HL-60 (cell line): Measurements from ENCODE around the gene HEATR9.

Experiments
- DNase-seq, 2 experiments: peaks; one replicate each; pipeline ENCODE4 v3.0.0-alpha.2; 2010 to 2020; ENCODE audit warnings: low read depth in 1 of 2, low spot score in 1 of 2
- H3K27ac ChIP-seq: fragments of 250-450 bp; sonication (Bioruptor Pico); replicated peaks from 2 replicates; pipeline ENCODE4 v1.5.1; 2020; ENCODE audit warnings: mild to moderate bottlenecking, moderate library complexity
- H3K27me3 ChIP-seq: fragments of 250-450 bp; sonication (Bioruptor Pico); 2 replicates; pipeline ENCODE4 v1.5.1; 2021; ENCODE audit warnings: mild to moderate bottlenecking, moderate library complexity; ENCODE audit not compliant: insufficient read depth, poor library complexity, severe bottlenecking
- H3K4me3 ChIP-seq: replicated peaks from 2 replicates; pipeline ENCODE4 v1.5.1; 2011; ENCODE audit warnings: mild to moderate bottlenecking, control low read depth, low read length; ENCODE audit not compliant: insufficient read depth
- CTCF ChIP-seq: IDR thresholded peaks from one replicate; pipeline ENCODE4 v1.5.1; 2011; ENCODE audit warnings: low read length, control low read depth, inconsistent platforms; ENCODE audit not compliant: insufficient read depth
- GABPA ChIP-seq: IDR thresholded peaks from 2 replicates; pipeline ENCODE4 v1.6.1; 2012; ENCODE audit warnings: low read depth
- POLR2AphosphoS5 ChIP-seq: IDR thresholded peaks from 2 replicates; pipeline ENCODE4 v1.6.1; 2012; ENCODE audit warnings: low read depth
- REST ChIP-seq: IDR thresholded peaks from 2 replicates; pipeline ENCODE4 v1.6.1; 2012; ENCODE audit warnings: low read depth; ENCODE audit not compliant: insufficient replicate concordance
- SPI1 ChIP-seq: IDR thresholded peaks from 2 replicates; pipeline ENCODE4 v1.6.1; 2012; ENCODE audit warnings: low read depth, mild to moderate bottlenecking, borderline replicate concordance

HEATR9 gene

GRCh38 chr17:35841101-35841500, 27.6 kb downstream of the HEATR9 start:
- Histone ChIP-seq H3K27me3 (no peaks in the 10 kb centered on the region), H3K4me3 (no peak overlapping the region), H3K27ac (no peak overlapping the region)
- no peak for TF ChIP-seq REST
- no peak for TF ChIP-seq SPI1
- TF ChIP-seq POLR2AphosphoS5: no peak
- TF ChIP-seq GABPA: no peak
- no peak for TF ChIP-seq CTCF
- no peak for DNase-seq

- Histone ChIP-seq H3K4me3 (no peak overlapping the region), H3K27ac (no peak overlapping the region), H3K27me3 (no peaks in the 10 kb centered on the region)
- no peak for DNase-seq
- no peak for TF ChIP-seq POLR2AphosphoS5
- no peak for TF ChIP-seq CTCF
- no peak for TF ChIP-seq GABPA
- TF ChIP-seq REST: no peak
These were observed 43.5 kb downstream of the HEATR9 start for GRCh38 chr17:35825206-35825605.

- TF ChIP-seq CTCF (no peak), POLR2AphosphoS5 (no peak), REST (no peak), GABPA (no peak), SPI1 (no peak)
- no peak for DNase-seq
- no peak overlapping the region for H3K27ac ChIP-seq
- no peaks in the 10 kb centered on the region for H3K27me3 ChIP-seq
- no peak overlapping the region for H3K4me3 ChIP-seq
These were observed 47.4 kb downstream of the HEATR9 start for GRCh38 chr17:35821308-35821707.
